Activated T-cell treated with anti-CD3 and anti-CD28 coated beads, Interleukin-2, amount 50 U/mL, for 4 hours (primary cell): ENCODE data around the gene FLCN. TPM values are rescaled to one million over a fixed set of nuclear protein-coding genes. Genes with fewer than 3 reads are reported as not detected.
"Not testable (repeated sequence)": the region's sequence is repeated elsewhere in the genome, so short reads cannot be mapped to it uniquely, and the experiment has no call there.

Experiments used
- ATAC-seq, 2 donors: fragments of 200-7000 bp; cut with Tn5 transposase; one replicate each; pipeline ENCODE4 v1.10.0; 2021
- DNase-seq: peaks from one replicate; pipeline ENCODE4 v3.0.0-alpha.2; 2020
- H3K27me3 Mint-ChIP-seq: one replicate; pipeline ENCODE4 v1.8.0; 2021; ENCODE audit warnings: low read depth, mixed read lengths
- H3K36me3 Mint-ChIP-seq: one replicate; pipeline ENCODE4 v1.8.0; 2022; ENCODE audit warnings: mixed read lengths; ENCODE audit not compliant: insufficient read depth
- H3K4me1 Mint-ChIP-seq: one replicate; pipeline ENCODE4 v1.8.0; 2021; ENCODE audit warnings: low read depth, mixed read lengths
- H3K4me3 Mint-ChIP-seq: one replicate; pipeline ENCODE4 v1.8.0; 2021; ENCODE audit warnings: mild to moderate bottlenecking, moderate library complexity, mixed read lengths
- H3K9me3 Mint-ChIP-seq: one replicate; pipeline ENCODE4 v1.8.0; 2021; ENCODE audit warnings: mixed read lengths
- total RNA-seq, 3 donors: library from RNA; stranded (reverse); gene quantifications; one replicate each; pipeline ENCODE4 v1.2.1, GENCODE V29; 2021

FLCN gene
- total RNA-seq, 3 donors from 2014 or later, result 15.6 to 27.0 (median 25.6) TPM

DNA sequence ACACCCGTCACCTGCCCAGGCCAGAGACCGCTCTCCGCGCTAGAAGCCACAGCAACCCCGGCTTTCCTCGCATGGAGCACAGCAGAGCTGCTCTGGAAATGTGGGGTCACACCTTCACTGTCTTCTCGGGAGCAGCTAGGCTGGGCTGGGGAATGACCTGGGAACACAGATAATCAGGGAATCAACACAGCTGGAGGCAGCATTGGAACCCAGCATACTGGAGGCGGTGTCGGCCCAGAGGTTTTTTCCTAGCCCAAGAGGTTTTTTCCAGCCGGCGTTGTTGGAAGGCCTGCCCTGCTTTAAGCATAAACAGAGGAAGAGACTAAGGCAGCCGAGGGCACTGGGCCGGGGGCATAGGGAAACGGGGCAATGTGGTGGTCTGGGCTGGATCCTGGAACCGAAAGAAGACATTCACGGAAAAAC lies 30.0 kb downstream of the FLCN start:
- H3K27me3 Mint-ChIP-seq, result no peaks in the 10 kb centered on the region
- peaks cover 21% of the 10 kb centered on the region for H3K4me1 Mint-ChIP-seq
- H3K36me3 Mint-ChIP-seq, result peaks cover 13% of the 10 kb centered on the region
- no peak for ATAC-seq
- no peaks in the 10 kb centered on the region for H3K9me3 Mint-ChIP-seq
- H3K4me3 Mint-ChIP-seq, result peak overlapping the region; percentile 65
- DNase-seq, result no peak

DNA sequence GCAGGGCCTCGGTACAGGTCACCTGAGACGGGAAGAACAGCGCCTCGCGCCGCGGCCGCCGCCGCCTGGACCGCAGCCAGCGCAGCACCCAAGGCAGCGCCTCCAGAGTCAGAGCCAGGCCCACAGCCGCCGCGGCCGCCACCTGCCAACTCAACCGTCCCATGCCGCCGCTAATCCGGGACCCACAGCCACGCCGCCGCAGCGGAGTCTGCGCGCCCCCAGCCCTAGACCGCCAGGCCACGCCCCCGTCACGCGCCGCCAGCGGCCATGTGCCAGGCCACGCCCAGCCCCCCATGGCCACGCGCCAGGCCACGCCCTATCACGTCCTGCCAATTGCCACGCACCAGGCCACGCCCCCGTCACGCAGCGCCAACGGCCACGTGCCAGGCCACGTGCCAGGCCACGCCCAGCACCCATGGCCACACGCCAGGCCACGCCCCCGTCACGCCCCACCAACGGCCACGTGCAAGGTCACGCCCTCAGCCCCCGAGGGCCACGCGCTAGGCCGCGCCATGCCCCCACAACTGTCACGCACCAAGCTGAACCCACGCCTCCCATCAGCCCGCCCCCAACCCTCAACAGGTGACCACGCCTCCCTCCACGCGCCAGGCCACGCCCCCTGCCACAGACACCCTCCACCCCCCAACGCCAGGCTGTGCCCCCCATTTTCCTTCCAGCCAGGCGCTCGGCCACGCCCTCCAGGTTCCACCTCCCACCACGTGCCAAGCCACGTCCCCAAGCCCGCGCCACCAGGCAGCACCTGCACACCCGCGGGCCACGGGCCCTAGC lies 30.6 kb downstream of the FLCN start, which contains the start of gene PLD6:
Gene PLD6 (minus strand): TSS at position 210 of the 789 bp plus-strand sequence. CDS start 47 bp downstream, at position 163.
- DNase-seq (peak; percentile 97), ATAC-seq (peak; percentile 80)
- H3K9me3 Mint-ChIP-seq, result no peaks in the 10 kb centered on the region
- peaks cover 15% of the 10 kb centered on the region for H3K36me3 Mint-ChIP-seq
- peaks cover 21% of the 10 kb centered on the region for H3K4me1 Mint-ChIP-seq
- H3K4me3 Mint-ChIP-seq, result peak within 1 kb of the TSS; percentile 94
- no peaks in the 10 kb centered on the region for H3K27me3 Mint-ChIP-seq

DNA sequence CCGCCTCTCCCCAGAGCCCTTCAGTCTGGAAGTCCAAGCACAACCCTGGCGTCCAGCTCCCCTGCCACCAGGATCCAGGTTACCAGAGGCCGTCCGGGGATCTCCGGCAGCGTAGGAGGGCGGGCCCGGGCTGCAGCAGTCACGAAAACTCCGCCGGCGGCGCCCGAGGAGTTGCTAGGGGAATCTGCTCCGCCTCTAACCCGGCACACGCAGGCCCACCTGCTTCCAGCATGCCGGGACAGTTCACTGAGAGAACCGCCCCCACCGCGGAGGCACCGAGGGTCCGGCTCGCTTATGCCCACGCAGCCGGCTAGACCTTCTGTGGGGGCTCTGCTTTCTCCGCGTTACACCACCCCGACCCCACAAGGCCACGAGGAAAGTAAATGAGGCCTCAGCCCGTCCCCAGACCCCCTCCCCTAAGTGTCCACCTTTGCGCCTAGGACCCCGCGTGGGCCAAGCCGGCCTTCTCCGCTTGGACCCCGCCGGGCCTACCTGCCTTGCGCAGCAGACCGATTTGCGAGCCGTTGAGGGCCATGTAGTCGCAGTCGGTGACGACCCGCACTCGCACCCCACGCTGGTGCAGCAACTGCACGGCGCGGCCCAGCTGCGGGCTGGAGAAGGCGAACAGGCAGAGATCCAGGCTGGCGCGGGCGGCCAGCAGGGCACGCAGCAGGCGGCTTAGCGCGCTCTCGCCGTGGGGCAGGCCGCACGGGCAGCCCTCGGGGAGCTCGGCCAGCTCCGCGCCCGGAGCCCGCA lies 31.4 kb downstream of the FLCN start:
- peak; percentile 59 to 60 for ATAC-seq
- Mint-ChIP-seq H3K4me1 (peaks cover 24% of the 10 kb centered on the region), H3K4me3 (peak overlapping the region; percentile 94), H3K9me3 (no peaks in the 10 kb centered on the region), H3K36me3 (peaks cover 21% of the 10 kb centered on the region), H3K27me3 (no peaks in the 10 kb centered on the region)
- DNase-seq, result peak; percentile 64

DNA sequence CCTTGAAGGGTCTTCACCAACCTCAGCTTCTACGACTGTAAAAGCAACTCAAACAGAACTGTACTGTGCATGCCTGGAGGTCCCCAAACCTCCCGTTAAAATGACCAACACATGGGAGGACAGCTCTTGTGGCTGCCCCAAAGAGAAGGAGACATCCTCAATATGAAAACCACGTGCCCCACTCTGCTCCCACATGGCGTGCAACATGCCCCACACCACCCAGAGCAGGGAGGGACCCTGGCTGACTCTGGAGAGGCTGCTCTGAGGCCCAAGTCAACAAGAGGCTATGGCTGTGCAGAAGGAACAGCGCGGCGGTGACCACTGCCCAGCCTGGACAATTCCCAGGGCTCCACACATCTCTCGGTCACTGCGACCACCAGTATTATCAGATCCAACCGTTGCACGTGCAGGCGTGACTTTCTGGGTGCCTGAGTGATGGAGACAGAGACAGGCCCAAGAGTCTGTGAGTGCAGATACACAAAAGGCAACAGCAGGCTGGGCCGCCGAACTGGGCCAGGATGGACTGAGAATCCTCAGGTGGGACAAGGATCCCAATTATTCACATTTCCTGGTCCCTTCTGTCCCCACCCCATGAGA lies 32.2 kb downstream of the FLCN start:
- peaks cover 24% of the 10 kb centered on the region for H3K4me1 Mint-ChIP-seq
- H3K9me3 Mint-ChIP-seq, result no peaks in the 10 kb centered on the region
- H3K4me3 Mint-ChIP-seq, result peak overlapping the region; percentile 94
- ATAC-seq, result no peak
- H3K36me3 Mint-ChIP-seq, result peaks cover 24% of the 10 kb centered on the region
- H3K27me3 Mint-ChIP-seq, result no peaks in the 10 kb centered on the region
- no peak for DNase-seq

DNA sequence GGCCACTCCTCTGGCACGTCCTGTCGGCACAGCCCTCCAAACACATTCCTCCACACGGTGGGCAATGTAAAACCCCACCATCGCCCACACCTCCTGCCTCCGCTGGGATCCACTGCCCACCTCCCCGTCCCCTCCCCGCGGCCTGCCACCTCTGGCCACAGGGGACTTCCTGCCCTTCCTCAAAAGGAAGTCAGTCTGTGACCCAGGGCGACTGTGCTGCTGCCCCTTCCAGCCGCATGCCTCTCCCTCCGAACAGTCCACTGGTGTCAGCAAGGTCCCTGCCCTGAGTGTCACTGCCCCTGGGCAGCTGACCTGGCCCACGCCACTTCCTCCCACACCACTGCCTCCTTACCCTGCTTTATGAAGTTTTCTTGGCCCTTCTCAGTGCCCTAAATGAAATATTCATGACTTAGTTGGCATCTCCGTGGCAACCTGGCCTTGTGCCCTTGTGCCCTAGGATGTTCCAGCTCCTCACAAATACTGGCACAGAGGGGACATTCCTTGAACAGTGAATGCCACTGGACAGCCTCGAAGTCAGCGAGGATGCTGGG lies 32.9 kb downstream of the FLCN start:
- Mint-ChIP-seq H3K27me3 (no peaks in the 10 kb centered on the region), H3K4me1 (peaks cover 24% of the 10 kb centered on the region), H3K36me3 (peaks cover 24% of the 10 kb centered on the region), H3K4me3 (peak overlapping the region; percentile 94), H3K9me3 (no peaks in the 10 kb centered on the region)
- DNase-seq (no peak), ATAC-seq (no peak)

DNA sequence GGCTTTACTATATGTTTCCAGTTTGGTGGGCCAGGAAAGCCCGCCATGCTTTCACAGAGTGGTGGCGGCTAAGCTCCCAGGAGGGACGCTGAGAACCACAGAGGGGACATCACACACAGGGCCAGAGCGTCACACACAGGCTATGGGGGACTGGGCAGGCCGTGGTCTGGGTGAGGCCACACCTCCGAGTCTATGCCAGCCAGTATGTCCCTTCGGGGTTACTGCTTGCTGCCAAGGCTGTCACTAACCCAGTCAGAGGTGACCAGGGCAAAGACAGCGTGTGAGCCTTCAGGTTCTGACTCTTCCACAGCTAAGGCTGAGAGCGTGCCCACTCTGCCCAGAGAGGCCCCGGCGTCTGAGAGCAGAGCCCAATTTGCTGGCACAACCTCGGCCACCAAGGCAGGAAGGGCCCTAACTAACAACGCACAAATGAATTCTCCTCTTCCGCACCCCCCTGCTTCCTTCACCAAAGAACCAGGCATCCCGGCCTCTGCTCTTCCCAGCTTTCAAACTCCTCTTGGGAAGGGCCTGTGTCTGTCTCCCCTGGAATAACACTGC lies 33.7 kb downstream of the FLCN start:
- ATAC-seq, result no peak
- peak overlapping the region; percentile 94 for H3K4me3 Mint-ChIP-seq

DNA sequence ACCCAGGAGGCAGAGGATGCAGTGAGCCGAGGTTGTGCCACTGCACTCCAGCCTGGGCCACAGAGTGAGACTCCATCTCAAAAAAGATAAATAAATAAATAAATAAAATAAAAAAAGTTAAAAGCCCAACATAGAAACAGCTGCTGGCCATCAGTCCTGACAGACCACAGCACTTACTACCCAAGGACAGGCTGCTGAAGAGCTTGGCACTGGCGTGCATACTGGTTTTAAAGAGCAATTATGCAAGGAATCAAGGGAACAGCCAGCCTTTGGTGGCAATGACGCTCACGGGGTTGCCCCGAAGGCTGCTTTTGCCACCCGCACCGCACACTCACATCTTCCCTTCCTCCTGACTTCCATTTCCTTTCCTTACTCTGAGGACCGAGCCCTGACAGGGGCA lies 35.1 kb downstream of the FLCN start:
- DNase-seq (no peak), ATAC-seq (no peak)
- Mint-ChIP-seq H3K27me3 (no peaks in the 10 kb centered on the region), H3K4me3 (no peak overlapping the region), H3K4me1 (peaks cover 31% of the 10 kb centered on the region), H3K36me3 (peaks cover 31% of the 10 kb centered on the region), H3K9me3 (no peaks in the 10 kb centered on the region)

More for the DNA sequence above, 33.7 kb downstream of the FLCN start:
- H3K36me3 Mint-ChIP-seq, result peaks cover 24% of the 10 kb centered on the region
- H3K27me3 Mint-ChIP-seq, result no peaks in the 10 kb centered on the region
- H3K4me1 Mint-ChIP-seq, result peaks cover 24% of the 10 kb centered on the region
- no peak for DNase-seq
- no peaks in the 10 kb centered on the region for H3K9me3 Mint-ChIP-seq

DNA sequence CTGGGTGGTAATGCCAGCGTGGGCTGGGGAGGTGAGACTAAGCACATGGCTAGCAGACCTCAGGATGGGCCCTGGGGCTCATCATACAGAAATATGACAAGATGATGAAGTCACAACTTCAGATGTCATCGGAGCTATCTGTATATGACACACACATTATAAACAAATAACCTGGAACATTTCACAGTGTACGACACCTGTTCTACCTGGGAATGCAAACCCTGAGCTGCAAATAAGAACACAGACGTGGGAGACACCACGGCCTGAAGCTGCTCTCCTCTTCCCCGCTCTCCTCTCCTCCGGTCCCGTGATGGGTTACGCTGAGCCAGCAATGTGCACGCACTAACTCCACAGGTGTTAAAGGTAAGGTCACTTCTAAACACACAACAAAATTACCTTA lies 35.7 kb downstream of the FLCN start:
- ATAC-seq, result no peak
- no peaks in the 10 kb centered on the region for H3K27me3 Mint-ChIP-seq

DNA sequence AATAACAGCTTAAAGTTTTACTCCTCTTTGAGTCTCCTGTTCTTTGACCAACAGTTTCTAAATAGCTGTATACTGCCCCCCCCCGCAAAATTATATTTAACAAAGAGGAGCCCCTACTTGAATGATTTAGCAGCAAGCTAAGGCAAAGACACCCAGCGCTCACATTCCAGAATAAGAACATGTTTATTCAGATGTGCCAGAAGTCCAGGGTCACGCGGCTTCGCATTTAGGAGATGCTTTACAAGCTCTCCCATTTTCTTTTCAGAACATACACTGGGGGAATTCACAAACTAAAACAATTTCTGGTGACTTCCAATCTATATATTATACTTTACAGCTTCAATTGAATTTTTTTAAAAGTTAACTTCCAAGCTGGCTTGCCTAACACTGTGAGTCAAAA lies 36.1 kb downstream of the FLCN start:
- peaks cover 31% of the 10 kb centered on the region for H3K36me3 Mint-ChIP-seq
- DNase-seq (no peak), ATAC-seq (no peak)
- peaks cover 33% of the 10 kb centered on the region for H3K4me1 Mint-ChIP-seq
- H3K27me3 Mint-ChIP-seq, result no peaks in the 10 kb centered on the region
- no peak overlapping the region for H3K4me3 Mint-ChIP-seq
- H3K9me3 Mint-ChIP-seq, result no peaks in the 10 kb centered on the region

More for the DNA sequence above, 35.7 kb downstream of the FLCN start:
- H3K4me1 Mint-ChIP-seq, result peaks cover 33% of the 10 kb centered on the region
- H3K4me3 Mint-ChIP-seq, result no peak overlapping the region
- no peaks in the 10 kb centered on the region for H3K9me3 Mint-ChIP-seq
- DNase-seq, result no peak
- H3K36me3 Mint-ChIP-seq, result peaks cover 31% of the 10 kb centered on the region

DNA sequence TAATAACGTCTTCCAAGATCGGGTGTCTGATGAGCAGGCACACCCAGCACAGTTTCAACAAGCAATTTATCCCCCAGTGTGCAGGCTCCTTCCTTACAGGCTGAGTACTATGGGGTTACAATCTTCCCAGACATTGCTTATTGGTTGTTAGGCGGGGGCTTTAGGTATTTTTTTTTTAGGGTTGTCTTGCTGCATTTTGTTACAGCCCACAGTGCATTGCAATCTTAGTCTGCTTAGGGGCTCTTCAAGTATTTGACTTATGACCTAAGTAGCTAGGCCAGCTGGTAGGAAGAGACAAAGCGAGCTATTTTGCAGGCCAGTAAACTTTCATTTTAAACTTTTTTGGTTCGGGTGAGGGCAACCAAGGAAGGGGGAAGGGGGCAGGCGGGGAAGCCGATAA lies 36.7 kb downstream of the FLCN start:
- peaks cover 31% of the 10 kb centered on the region for H3K4me1 Mint-ChIP-seq
- peaks cover 31% of the 10 kb centered on the region for H3K36me3 Mint-ChIP-seq
- H3K4me3 Mint-ChIP-seq, result no peak overlapping the region
- H3K9me3 Mint-ChIP-seq, result no peaks in the 10 kb centered on the region
- DNase-seq (no peak), ATAC-seq (no peak)
- no peaks in the 10 kb centered on the region for H3K27me3 Mint-ChIP-seq

DNA sequence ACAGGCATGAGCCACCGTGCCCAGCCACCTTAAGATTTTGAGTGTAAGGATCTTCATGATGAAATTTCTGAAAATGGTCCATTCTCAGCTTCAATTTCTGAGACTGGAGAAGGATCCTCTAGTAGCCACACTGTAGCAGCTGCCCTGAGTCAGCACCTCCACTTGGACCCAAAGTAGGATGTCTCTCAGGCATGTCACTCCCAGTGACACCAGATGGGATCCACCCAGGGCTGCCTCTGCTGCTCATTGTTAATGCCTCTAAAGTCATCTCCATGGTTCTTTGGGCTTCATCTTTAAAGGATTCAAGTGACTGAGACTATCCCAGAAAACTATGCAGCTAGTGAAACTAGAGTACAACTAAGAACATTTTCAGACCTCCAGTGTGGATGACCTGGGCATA lies 38.7 kb downstream of the FLCN start:
- DNase-seq (no peak), ATAC-seq (no peak)
- H3K9me3 Mint-ChIP-seq, result no peaks in the 10 kb centered on the region
- H3K4me1 Mint-ChIP-seq, result peaks cover 15% of the 10 kb centered on the region
- no peaks in the 10 kb centered on the region for H3K27me3 Mint-ChIP-seq
- H3K4me3 Mint-ChIP-seq, result no peak overlapping the region
- H3K36me3 Mint-ChIP-seq, result peaks cover 28% of the 10 kb centered on the region

DNA sequence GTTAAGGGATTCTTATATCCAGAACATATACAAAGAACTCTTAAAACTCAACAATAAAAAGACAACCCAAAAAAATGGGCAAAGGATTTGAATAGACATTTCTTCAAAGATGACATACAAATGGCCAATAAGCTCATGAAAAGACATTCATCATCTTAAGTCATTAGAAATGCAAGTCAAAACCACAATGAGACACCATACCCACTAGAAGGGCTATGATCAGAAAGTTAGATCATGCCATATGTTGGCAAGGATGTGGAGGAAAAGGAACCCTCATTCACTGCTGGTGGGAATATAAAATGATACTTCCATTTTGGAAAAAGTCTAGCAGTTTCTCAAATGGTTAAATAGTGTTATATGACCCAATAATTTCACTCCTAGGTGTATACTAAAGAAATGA lies 40.2 kb downstream of the FLCN start:
- DNase-seq (no peak), ATAC-seq (peak in 1 of 2 donors; percentile 37)
- peaks cover 19% of the 10 kb centered on the region for H3K36me3 Mint-ChIP-seq
- H3K27me3 Mint-ChIP-seq, result no peaks in the 10 kb centered on the region
- no peak overlapping the region for H3K4me3 Mint-ChIP-seq
- H3K9me3 Mint-ChIP-seq, result no peaks in the 10 kb centered on the region
- peaks cover 13% of the 10 kb centered on the region for H3K4me1 Mint-ChIP-seq

DNA sequence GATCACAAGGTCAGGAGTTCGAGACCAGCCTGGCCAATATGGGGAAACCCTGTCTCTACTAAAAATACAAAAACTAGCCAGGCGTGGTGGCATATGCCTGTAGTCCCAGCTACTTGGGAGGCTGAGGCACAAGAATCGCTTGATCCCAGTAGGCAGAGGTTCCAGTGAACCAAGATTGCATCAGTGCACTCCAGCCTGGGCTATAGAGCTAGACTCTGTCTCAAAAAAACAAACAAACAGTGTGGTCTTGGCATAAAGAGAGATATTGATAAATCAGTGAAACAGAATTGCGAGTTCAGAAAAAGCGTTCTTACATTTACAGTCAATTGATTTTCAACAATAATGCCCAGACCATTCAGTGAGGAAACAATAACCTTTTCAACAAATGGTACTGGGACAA lies 41.5 kb downstream of the FLCN start:
- H3K27me3 Mint-ChIP-seq, ATAC-seq, H3K9me3 Mint-ChIP-seq, DNase-seq, H3K4me3 Mint-ChIP-seq: not testable (repeated sequence)
- H3K36me3 Mint-ChIP-seq, result peaks cover 11% of the 10 kb centered on the region
- peaks cover 13% of the 10 kb centered on the region for H3K4me1 Mint-ChIP-seq

DNA sequence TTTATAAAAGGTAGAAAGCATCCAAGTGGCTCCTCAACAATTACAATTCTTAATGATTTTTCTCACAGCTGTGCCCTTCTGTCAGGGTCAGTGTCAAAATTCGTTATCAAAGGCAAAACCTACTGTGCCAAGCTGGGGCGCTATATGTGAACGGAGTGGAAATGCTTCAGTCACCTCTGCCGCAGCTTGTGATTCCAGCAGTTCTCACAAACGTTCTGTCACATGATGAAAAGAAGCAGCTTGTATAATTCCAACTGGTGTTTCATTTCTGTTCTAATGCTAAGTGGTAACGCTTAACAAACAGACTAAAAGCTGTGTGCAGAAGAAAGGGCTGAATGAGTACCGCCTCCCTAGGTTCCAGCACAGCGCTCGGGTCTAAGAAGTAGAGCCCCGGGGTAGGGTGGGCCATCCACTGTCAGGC lies 45.0 kb downstream of the FLCN start:
- peaks cover 9% of the 10 kb centered on the region for H3K4me1 Mint-ChIP-seq
- peaks cover 3% of the 10 kb centered on the region for H3K36me3 Mint-ChIP-seq
- H3K27me3 Mint-ChIP-seq, result no peaks in the 10 kb centered on the region
- no peaks in the 10 kb centered on the region for H3K9me3 Mint-ChIP-seq
- H3K4me3 Mint-ChIP-seq, result no peak overlapping the region
- no peak for ATAC-seq
- DNase-seq, result no peak
